HEK293T (cell line): ENCODE measurements around the gene CPD.

Experiments used
- ARNT ChIP-seq: fragments of 450-650 bp; IDR thresholded peaks from 2 replicates; pipeline ENCODE4 v1.6.1; 2017; ENCODE audit warnings: mild to moderate bottlenecking
- BHLHE40 ChIP-seq: fragments of 450-650 bp; IDR thresholded peaks from 2 replicates; pipeline ENCODE4 v1.6.1; 2016; ENCODE audit warnings: mild to moderate bottlenecking, moderate library complexity, borderline replicate concordance
- FOXA1 ChIP-seq: fragments of 450-650 bp; IDR thresholded peaks from 2 replicates; pipeline ENCODE4 v1.6.1; 2016; ENCODE audit warnings: mild to moderate bottlenecking
- FOXK2 ChIP-seq: fragments of 450-650 bp; IDR thresholded peaks from 2 replicates; pipeline ENCODE4 v1.6.1; 2016; ENCODE audit warnings: mild to moderate bottlenecking
- FOXM1 ChIP-seq: fragments of 450-650 bp; IDR thresholded peaks from 2 replicates; pipeline ENCODE4 v1.6.1; 2017; ENCODE audit warnings: mild to moderate bottlenecking, borderline replicate concordance
- LEF1 ChIP-seq: fragments of 450-650 bp; IDR thresholded peaks from 2 replicates; pipeline ENCODE4 v1.6.1; 2017; ENCODE audit warnings: mild to moderate bottlenecking, borderline replicate concordance
- SP1 ChIP-seq: fragments of 450-650 bp; IDR thresholded peaks from 2 replicates; pipeline ENCODE4 v1.6.1; 2017
- SUZ12 ChIP-seq: fragments of 450-650 bp; IDR thresholded peaks from 2 replicates; pipeline ENCODE4 v1.6.1; 2016; ENCODE audit warnings: mild to moderate bottlenecking
- TARDBP ChIP-seq: fragments of 450-650 bp; IDR thresholded peaks from 2 replicates; pipeline ENCODE4 v1.6.1; 2016
- ZNF384 ChIP-seq: fragments of 450-650 bp; IDR thresholded peaks from 2 replicates; pipeline ENCODE4 v1.6.1; 2016
- TF ChIP-seq, protein P1 (sequence below): fragments of 450-650 bp; IDR thresholded peaks from 2 replicates; pipeline ENCODE4 v1.6.1; 2016

DNA sequence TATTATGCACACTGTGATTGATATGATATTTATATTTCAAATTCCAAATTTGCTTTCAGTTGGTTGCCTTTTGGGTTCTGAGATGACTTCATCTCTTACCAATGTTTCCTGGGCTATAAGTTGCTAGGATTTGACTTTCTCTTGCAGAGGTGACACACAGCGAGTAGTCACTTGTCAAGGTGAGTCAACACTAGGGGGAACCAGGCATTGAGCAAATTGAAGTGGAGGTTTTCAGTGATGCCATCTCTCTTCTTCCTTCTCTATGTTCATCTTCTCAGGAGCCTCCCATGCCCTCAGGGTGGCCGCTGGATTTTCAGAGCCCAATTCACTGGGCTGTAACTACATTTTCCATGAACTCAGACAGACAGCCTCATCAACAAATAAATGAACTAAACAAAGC, 6.0 kb upstream of the CPD start:
- TF ChIP-seq FOXM1 (no peak), SUZ12 (no peak), TARDBP (no peak), BHLHE40 (no peak), SP1 (no peak), ARNT (no peak), LEF1 (no peak), ZNF384 (no peak), FOXA1 (no peak), FOXK2 (no peak)
- TF ChIP-seq, protein P1, sequence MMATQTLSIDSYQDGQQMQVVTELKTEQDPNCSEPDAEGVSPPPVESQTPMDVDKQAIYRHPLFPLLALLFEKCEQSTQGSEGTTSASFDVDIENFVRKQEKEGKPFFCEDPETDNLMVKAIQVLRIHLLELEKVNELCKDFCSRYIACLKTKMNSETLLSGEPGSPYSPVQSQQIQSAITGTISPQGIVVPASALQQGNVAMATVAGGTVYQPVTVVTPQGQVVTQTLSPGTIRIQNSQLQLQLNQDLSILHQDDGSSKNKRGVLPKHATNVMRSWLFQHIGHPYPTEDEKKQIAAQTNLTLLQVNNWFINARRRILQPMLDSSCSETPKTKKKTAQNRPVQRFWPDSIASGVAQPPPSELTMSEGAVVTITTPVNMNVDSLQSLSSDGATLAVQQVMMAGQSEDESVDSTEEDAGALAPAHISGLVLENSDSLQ: no peak
